Measurements from ENCODE around the gene RAI1.

RAI1 gene

GRCh38 chr17:17754719-17755686 lies 73.7 kb downstream of the RAI1 start:
- H3K4me3 ChIP-seq (replicated peaks; ENCODE audit: low read depth, low read length) = no peak overlapping the region
- no peak for DNase-seq (ENCODE audit: low read depth)
- no peak for TF ChIP-seq CTCF (IDR thresholded peaks at IDR 0.05; ENCODE audit: low read length, missing control alignments)

- DNase-seq (ENCODE audit: low read depth) = no peak
- H3K4me3 ChIP-seq (replicated peaks; ENCODE audit: low read depth, low read length) = no peak overlapping the region
- no peak for TF ChIP-seq CTCF (IDR thresholded peaks at IDR 0.05; ENCODE audit: low read length, missing control alignments)
Measured at GRCh38 chr17:17755715-17756114, 74.5 kb downstream of the RAI1 start.

- H3K4me3 ChIP-seq (replicated peaks; ENCODE audit: low read depth, low read length) = no peak overlapping the region
- DNase-seq (ENCODE audit: low read depth) = no peak
- no peak for TF ChIP-seq CTCF (IDR thresholded peaks at IDR 0.05; ENCODE audit: low read length, missing control alignments)
Measured at GRCh38 chr17:17757391-17757791, 76.1 kb downstream of the RAI1 start.

GRCh38 chr17:17757956-17758845 lies 76.9 kb downstream of the RAI1 start:
- no peak overlapping the region for H3K4me3 ChIP-seq (replicated peaks; ENCODE audit: low read depth, low read length)
- no peak for DNase-seq (ENCODE audit: low read depth)
- TF ChIP-seq CTCF (IDR thresholded peaks at IDR 0.05; ENCODE audit: low read length, missing control alignments) = no peak

GRCh38 chr17:17758941-17759563 lies 77.8 kb downstream of the RAI1 start:
- TF ChIP-seq CTCF (IDR thresholded peaks at IDR 0.05; ENCODE audit: low read length, missing control alignments) = no peak
- no peak overlapping the region for H3K4me3 ChIP-seq (replicated peaks; ENCODE audit: low read depth, low read length)
- no peak for DNase-seq (ENCODE audit: low read depth)

- TF ChIP-seq CTCF (IDR thresholded peaks at IDR 0.05; ENCODE audit: low read length, missing control alignments) = no peak
- no peak for DNase-seq (ENCODE audit: low read depth)
- H3K4me3 ChIP-seq (replicated peaks; ENCODE audit: low read depth, low read length) = no peak overlapping the region
Measured at GRCh38 chr17:17760350-17760749, 79.1 kb downstream of the RAI1 start.
